ENCODE results near the gene FRMD4B.
"Not testable (repeated sequence)": the region's sequence is repeated elsewhere in the genome, so short reads cannot be mapped to it uniquely, and the experiment has no call there.

FRMD4B gene

GRCh38 chr3:69359916-69360315 lies 26.0 kb downstream of the FRMD4B start:
- no peak for DNase-seq

- no peak for DNase-seq
Observed at GRCh38 chr3:69359339-69359893, 26.5 kb downstream of the FRMD4B start.

- DNase-seq: no peak
Observed at GRCh38 chr3:69357196-69357595, 28.7 kb downstream of the FRMD4B start.

- DNase-seq: no peak
Observed at GRCh38 chr3:69354948-69355347, 30.9 kb downstream of the FRMD4B start.

- no peak for DNase-seq
Observed at GRCh38 chr3:69353503-69353902, 32.4 kb downstream of the FRMD4B start.

GRCh38 chr3:69353088-69353478 lies 32.8 kb downstream of the FRMD4B start:
- DNase-seq: no peak

- no peak for DNase-seq
Observed at GRCh38 chr3:69352305-69353087, 33.4 kb downstream of the FRMD4B start.

- DNase-seq: no peak
Observed at GRCh38 chr3:69343875-69344274, 42.0 kb downstream of the FRMD4B start.

- no peak for DNase-seq
Observed at GRCh38 chr3:69342074-69342473, 43.8 kb downstream of the FRMD4B start.

GRCh38 chr3:69339760-69340159 lies 46.1 kb downstream of the FRMD4B start:
- peak; percentile 11 for DNase-seq

- no peak for DNase-seq
Observed at GRCh38 chr3:69338911-69339310, 47.0 kb downstream of the FRMD4B start.

- DNase-seq: no peak
Observed at GRCh38 chr3:69332934-69333333, 53.0 kb downstream of the FRMD4B start.

GRCh38 chr3:69330891-69331400 lies 54.9 kb downstream of the FRMD4B start:
- DNase-seq: no peak

- DNase-seq: no peak
Observed at GRCh38 chr3:69329892-69330291, 56.0 kb downstream of the FRMD4B start.

- no peak for DNase-seq
Observed at GRCh38 chr3:69328963-69329302, 57.0 kb downstream of the FRMD4B start.

GRCh38 chr3:69328103-69328962 lies 57.6 kb downstream of the FRMD4B start:
- DNase-seq: no peak

- no peak for DNase-seq
Observed at GRCh38 chr3:69326855-69327300, 59.0 kb downstream of the FRMD4B start.

GRCh38 chr3:69325151-69325550 lies 60.7 kb downstream of the FRMD4B start:
- DNase-seq: no peak

GRCh38 chr3:69324362-69325025 lies 61.4 kb downstream of the FRMD4B start:
- DNase-seq: peak; percentile 70

- no peak for DNase-seq
Observed at GRCh38 chr3:69323941-69324340, 61.9 kb downstream of the FRMD4B start.

GRCh38 chr3:69322512-69322911 lies 63.4 kb downstream of the FRMD4B start:
- DNase-seq: not testable (repeated sequence)

GRCh38 chr3:69322158-69322509 lies 63.8 kb downstream of the FRMD4B start:
- no peak for DNase-seq
